ENCODE data around the gene SASH1. TPM values are rescaled to one million over a fixed set of nuclear protein-coding genes. Genes with fewer than 3 reads are reported as not detected.

SASH1 gene
- total and polyA plus RNA-seq, 2 donors (not counting 1 experiment from before 2014, with no cell fraction given): 38.6 to 44.6 TPM

DNA sequence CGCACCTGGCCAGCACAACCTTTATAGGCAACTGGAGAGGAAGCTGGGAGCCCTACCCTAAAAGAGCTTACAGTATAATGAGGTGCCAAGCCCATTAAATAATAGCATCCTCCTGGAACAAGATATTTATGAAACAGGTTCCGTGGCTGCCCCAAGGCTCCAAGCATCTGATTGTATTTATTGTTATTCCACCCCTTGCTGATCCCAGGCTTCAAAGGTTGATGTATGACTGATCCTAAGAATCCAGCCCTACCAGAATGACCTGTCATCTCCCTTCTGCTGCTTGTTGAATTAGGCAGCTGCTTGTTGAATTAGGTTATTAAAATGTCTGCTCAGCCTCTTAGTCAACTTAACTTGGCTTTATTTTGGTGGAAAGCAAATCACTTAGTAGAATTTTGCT, 35.2 kb upstream of the SASH1 start:
- Histone ChIP-seq H3K9me3 (ENCODE audit: control insufficient read depth, insufficient read depth, low read depth, low read length) (no peaks in the 10 kb centered on the region), H3K9ac (ENCODE audit: insufficient read depth, low read length) (no peak overlapping the region), H3K4me2 (ENCODE audit: extremely low read depth, insufficient read depth, low read length) (no peak overlapping the region), H3K4me1 (ENCODE audit: control insufficient read depth, extremely low read depth, insufficient read depth, low read length) (peaks cover 8% of the 10 kb centered on the region), H4K20me1 (ENCODE audit: control insufficient read depth, extremely low read depth, insufficient read depth, low read length) (no peaks in the 10 kb centered on the region), H2AFZ (ENCODE audit: low read length) (no peak overlapping the region), H3K36me3 (ENCODE audit: control insufficient read depth, insufficient read depth, low read length) (no peaks in the 10 kb centered on the region), H3K4me3 (replicated peaks in 1 of 4; ENCODE audit: control extremely low read depth in 1 of 4, insufficient read depth in 1 of 4, low read depth in 3 of 4, low read length in 4 of 4) (no peak overlapping the region), H3K79me2 (ENCODE audit: control insufficient read depth, insufficient read depth, low read length) (no peaks in the 10 kb centered on the region), H3K27me3 (ENCODE audit: control insufficient read depth, insufficient read depth, low read length) (no peaks in the 10 kb centered on the region), H3K27ac (ENCODE audit: insufficient read depth, low read length) (no peak overlapping the region)
- DNase-seq (ENCODE audit: low read depth in 2 of 2): peak in 1 of 2 donors; percentile 15
- TF ChIP-seq, protein P1, sequence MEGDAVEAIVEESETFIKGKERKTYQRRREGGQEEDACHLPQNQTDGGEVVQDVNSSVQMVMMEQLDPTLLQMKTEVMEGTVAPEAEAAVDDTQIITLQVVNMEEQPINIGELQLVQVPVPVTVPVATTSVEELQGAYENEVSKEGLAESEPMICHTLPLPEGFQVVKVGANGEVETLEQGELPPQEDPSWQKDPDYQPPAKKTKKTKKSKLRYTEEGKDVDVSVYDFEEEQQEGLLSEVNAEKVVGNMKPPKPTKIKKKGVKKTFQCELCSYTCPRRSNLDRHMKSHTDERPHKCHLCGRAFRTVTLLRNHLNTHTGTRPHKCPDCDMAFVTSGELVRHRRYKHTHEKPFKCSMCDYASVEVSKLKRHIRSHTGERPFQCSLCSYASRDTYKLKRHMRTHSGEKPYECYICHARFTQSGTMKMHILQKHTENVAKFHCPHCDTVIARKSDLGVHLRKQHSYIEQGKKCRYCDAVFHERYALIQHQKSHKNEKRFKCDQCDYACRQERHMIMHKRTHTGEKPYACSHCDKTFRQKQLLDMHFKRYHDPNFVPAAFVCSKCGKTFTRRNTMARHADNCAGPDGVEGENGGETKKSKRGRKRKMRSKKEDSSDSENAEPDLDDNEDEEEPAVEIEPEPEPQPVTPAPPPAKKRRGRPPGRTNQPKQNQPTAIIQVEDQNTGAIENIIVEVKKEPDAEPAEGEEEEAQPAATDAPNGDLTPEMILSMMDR (conservative IDR thresholded peaks at IDR 0.05 in 1 of 2, IDR thresholded peaks at IDR 0.05 in 1 of 2; ENCODE audit: low read depth in 1 of 2, low read length in 2 of 2): no peak
- no peak for TF ChIP-seq EZH2 (IDR thresholded peaks at IDR 0.05; ENCODE audit: low read length, missing control alignments)

DNA sequence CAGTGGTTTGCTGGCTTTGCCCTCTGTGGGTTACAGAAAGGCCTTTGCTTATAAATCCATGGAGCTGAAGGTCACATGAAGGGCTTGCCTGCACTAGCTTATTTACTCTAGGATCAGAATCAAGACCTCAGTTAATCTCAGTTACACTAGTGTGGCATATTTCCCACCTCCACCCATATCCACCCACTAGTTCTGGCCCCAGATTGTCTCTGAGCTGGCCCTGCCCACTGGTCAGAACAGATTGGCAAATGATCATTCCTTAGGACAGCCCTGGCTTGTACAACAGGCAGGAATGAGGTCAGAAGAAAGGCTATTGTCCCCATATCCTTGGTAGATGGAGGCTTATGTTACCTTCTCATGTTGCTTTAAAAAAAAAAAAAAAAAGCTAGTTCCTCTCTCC, 33.3 kb upstream of the SASH1 start:
- Histone ChIP-seq H3K27ac (ENCODE audit: insufficient read depth, low read length) (no peak overlapping the region), H3K27me3 (ENCODE audit: control insufficient read depth, insufficient read depth, low read length) (no peaks in the 10 kb centered on the region), H3K9ac (ENCODE audit: insufficient read depth, low read length) (no peak overlapping the region), H3K4me3 (replicated peaks in 1 of 4; ENCODE audit: control extremely low read depth in 1 of 4, insufficient read depth in 1 of 4, low read depth in 3 of 4, low read length in 4 of 4) (no peak overlapping the region), H4K20me1 (ENCODE audit: control insufficient read depth, extremely low read depth, insufficient read depth, low read length) (no peaks in the 10 kb centered on the region), H3K4me1 (ENCODE audit: control insufficient read depth, extremely low read depth, insufficient read depth, low read length) (peaks cover 8% of the 10 kb centered on the region), H3K4me2 (ENCODE audit: extremely low read depth, insufficient read depth, low read length) (no peak overlapping the region), H3K79me2 (ENCODE audit: control insufficient read depth, insufficient read depth, low read length) (no peaks in the 10 kb centered on the region), H3K36me3 (ENCODE audit: control insufficient read depth, insufficient read depth, low read length) (no peaks in the 10 kb centered on the region), H3K9me3 (ENCODE audit: control insufficient read depth, insufficient read depth, low read depth, low read length) (no peaks in the 10 kb centered on the region), H2AFZ (ENCODE audit: low read length) (no peak overlapping the region)
- TF ChIP-seq, protein P1 (conservative IDR thresholded peaks at IDR 0.05 in 1 of 2, IDR thresholded peaks at IDR 0.05 in 1 of 2; ENCODE audit: low read depth in 1 of 2, low read length in 2 of 2): no peak
- TF ChIP-seq EZH2 (IDR thresholded peaks at IDR 0.05; ENCODE audit: low read length, missing control alignments): no peak
- no peak for DNase-seq (ENCODE audit: low read depth in 2 of 2)

DNA sequence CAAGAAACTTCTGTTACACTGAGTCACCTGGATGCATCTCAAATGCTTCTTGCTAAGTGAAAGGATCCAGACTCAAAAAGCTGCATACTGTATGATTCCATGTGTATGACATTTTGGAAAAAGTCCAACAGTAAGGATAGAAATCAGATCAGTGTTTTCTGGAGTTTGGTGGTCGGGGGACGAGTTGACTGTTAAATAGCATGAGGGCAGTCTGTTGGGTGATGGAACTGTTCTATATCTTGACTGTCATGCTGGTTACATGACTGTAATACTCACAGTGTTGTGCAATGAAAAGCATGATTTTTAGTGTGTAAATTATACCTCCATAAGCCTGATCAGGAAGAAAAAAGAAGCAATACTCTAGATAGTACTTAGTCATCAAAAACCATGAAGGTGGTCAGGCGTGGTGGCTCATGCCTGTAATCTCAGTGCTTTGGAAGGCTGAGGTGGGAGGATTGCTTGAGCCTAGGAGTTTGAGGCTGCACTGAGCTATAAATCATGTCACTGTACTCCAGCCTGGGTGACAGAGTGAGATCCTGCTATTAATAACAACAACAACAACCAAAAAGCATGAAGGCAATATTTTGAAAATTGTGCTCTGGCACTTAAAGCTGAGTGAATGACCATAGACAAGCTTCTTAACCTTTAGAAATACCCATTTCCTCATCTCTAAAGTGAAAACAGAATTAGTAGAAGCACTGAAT, 30.5 kb upstream of the SASH1 start:
- Histone ChIP-seq H4K20me1 (ENCODE audit: control insufficient read depth, extremely low read depth, insufficient read depth, low read length) (no peaks in the 10 kb centered on the region), H3K27me3 (ENCODE audit: control insufficient read depth, insufficient read depth, low read length) (no peaks in the 10 kb centered on the region), H2AFZ (ENCODE audit: low read length) (no peak overlapping the region), H3K4me2 (ENCODE audit: extremely low read depth, insufficient read depth, low read length) (no peak overlapping the region), H3K9ac (ENCODE audit: insufficient read depth, low read length) (no peak overlapping the region), H3K27ac (ENCODE audit: insufficient read depth, low read length) (no peak overlapping the region), H3K4me1 (ENCODE audit: control insufficient read depth, extremely low read depth, insufficient read depth, low read length) (no peaks in the 10 kb centered on the region), H3K4me3 (replicated peaks in 1 of 4; ENCODE audit: control extremely low read depth in 1 of 4, insufficient read depth in 1 of 4, low read depth in 3 of 4, low read length in 4 of 4) (no peak overlapping the region), H3K36me3 (ENCODE audit: control insufficient read depth, insufficient read depth, low read length) (no peaks in the 10 kb centered on the region), H3K79me2 (ENCODE audit: control insufficient read depth, insufficient read depth, low read length) (no peaks in the 10 kb centered on the region), H3K9me3 (ENCODE audit: control insufficient read depth, insufficient read depth, low read depth, low read length) (no peaks in the 10 kb centered on the region)
- DNase-seq (ENCODE audit: low read depth in 2 of 2): peak in 1 of 2 donors; percentile 47
- TF ChIP-seq EZH2 (IDR thresholded peaks at IDR 0.05; ENCODE audit: low read length, missing control alignments): no peak
- TF ChIP-seq, protein P1 (conservative IDR thresholded peaks at IDR 0.05 in 1 of 2, IDR thresholded peaks at IDR 0.05 in 1 of 2; ENCODE audit: low read depth in 1 of 2, low read length in 2 of 2): no peak
